Measurements from ENCODE around the gene DGKD.
A peak's percentile ranks its signal among the peaks of the same experiment; 100 is the strongest.

The DGKD gene

DNA sequence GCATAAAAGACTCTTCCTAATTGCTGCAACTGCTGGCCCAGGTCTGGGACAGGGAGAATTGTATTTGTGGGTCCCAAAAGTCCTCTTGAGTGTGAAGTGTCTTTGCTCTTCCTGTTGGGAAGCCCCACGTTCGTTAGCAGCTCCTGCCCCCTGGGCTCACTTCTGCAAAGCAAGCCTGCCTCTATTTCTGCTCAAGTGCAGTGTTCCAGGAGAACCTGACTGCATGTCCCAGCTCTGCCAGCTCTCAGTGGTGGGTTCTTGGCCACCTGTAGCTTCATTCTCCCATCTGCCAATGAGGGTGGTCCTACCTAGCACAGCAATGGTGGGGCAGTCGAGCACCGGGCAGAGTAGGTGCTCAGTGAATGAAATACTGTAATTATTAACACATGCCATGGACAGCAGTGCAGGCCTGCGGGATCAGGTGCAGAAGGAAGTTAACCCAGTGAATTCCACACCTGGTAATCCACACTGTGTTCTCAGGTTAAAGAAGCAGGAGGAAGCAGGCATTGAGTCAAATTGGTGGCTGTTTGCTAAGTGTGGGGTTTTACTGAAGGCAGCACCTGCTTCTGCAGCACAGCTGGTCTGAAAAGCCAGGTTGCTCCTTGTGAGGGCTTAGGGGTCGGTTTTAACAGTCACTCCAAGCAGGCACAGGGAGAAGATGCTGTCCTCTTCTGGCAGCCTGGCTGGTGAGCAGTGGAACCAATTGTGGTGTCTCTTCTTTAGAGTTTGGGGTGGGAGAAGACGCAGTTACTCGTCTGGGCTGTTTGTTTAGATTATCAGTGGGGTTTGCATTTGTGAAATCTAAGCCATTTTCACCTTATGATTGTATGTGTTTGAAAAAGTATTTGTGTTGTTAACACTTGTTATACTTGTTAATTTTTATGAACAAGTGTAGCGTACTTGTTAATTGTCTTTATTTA is 54.3 kb downstream of the DGKD start:
- Histone ChIP-seq H2AK5ac (ENCODE audit: low read length) (no peak overlapping the region), H3K23ac (ENCODE audit: low read length) (no peak overlapping the region), H3K27me3 (ENCODE audit: insufficient read depth, low read length, poor library complexity) (no peaks in the 10 kb centered on the region), H3K4me3 (ENCODE audit: low read length) (no peak overlapping the region), H3K9ac (ENCODE audit: low read length) (no peak overlapping the region), H3K18ac (ENCODE audit: low read length) (no peak overlapping the region), H3K27ac (ENCODE audit: low read depth, low read length) (peak overlapping the region; percentile 32), H2BK15ac (replicated peaks; ENCODE audit: low read depth) (no peak overlapping the region), H2BK120ac (ENCODE audit: low read depth, low read length) (no peak overlapping the region), H3K79me2 (ENCODE audit: control insufficient read depth, insufficient read depth, low read length) (no peaks in the 10 kb centered on the region), H3K79me1 (ENCODE audit: low read length) (peaks cover 2% of the 10 kb centered on the region), H2BK5ac (ENCODE audit: low read length) (no peak overlapping the region), H3K56ac (ENCODE audit: low read length) (no peak overlapping the region), H3K4ac (ENCODE audit: low read depth, low read length) (no peak overlapping the region), H4K5ac (ENCODE audit: low read length) (no peak overlapping the region), H3K4me1 (ENCODE audit: control insufficient read depth, low read depth, low read length) (peaks cover 5% of the 10 kb centered on the region), H3K4me2 (ENCODE audit: low read length) (no peak overlapping the region), H3K36me3 (ENCODE audit: control insufficient read depth, insufficient read depth, low read length) (no peaks in the 10 kb centered on the region), H4K8ac (ENCODE audit: low read depth, low read length) (no peak overlapping the region)
- 91% methylated on average over 1 of the region's 9 CpGs for WGBS (ENCODE audit: extremely low coverage, insufficient coverage, low lambda C conversion rate)
- peak; percentile 46 for DNase-seq

DNA sequence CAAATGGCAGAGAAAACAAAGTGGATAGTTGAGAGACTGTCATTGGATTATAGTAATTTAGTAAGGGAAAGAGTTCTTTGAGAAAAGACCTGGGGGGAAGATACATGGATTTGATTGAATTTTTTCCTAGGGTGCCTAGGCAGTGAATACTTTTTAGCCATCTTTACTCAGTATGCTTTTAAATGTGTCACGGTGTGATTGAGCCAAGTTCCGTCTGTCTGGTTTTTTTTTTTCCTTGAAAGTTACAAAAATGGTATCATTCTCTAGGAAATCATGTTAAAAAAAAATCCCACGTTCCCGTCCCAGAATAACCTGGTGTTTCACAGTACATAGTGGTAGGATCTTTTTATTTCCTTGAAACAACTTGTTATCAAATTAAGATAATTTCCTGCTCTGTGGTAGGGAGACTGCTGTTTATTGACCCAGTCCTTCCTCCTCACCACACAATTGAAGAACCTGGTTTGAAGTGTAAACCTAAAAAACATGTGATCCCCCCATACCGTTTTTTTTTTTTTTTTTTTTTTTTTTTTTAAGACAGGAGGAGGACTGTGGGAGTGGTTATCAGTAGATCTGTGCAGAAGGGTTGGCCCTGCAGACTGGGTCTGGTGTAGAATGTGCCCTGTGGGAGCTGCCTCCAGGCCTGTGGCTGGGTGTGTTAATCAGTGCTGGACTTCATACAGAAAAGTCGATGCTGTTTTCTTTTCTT is 55.1 kb downstream of the DGKD start:
- peaks cover 5% of the 10 kb centered on the region for H3K4me1 ChIP-seq (ENCODE audit: control insufficient read depth, low read depth, low read length)
- H3K4me3 ChIP-seq (ENCODE audit: low read length) = no peak overlapping the region
- H3K56ac ChIP-seq (ENCODE audit: low read length) = no peak overlapping the region
- no peaks in the 10 kb centered on the region for H3K27me3 ChIP-seq (ENCODE audit: insufficient read depth, low read length, poor library complexity)
- H2AK5ac ChIP-seq (ENCODE audit: low read length) = no peak overlapping the region
- no peak overlapping the region for H2BK120ac ChIP-seq (ENCODE audit: low read depth, low read length)
- no peak overlapping the region for H4K8ac ChIP-seq (ENCODE audit: low read depth, low read length)
- no CpG with 5 or more reads among the region's 6 CpGs for WGBS (ENCODE audit: extremely low coverage, insufficient coverage, low lambda C conversion rate)
- H2BK5ac ChIP-seq (ENCODE audit: low read length) = no peak overlapping the region
- no peak overlapping the region for H3K23ac ChIP-seq (ENCODE audit: low read length)
- H3K18ac ChIP-seq (ENCODE audit: low read length) = no peak overlapping the region
- H4K5ac ChIP-seq (ENCODE audit: low read length) = no peak overlapping the region
- peaks cover 2% of the 10 kb centered on the region for H3K79me1 ChIP-seq (ENCODE audit: low read length)
- peak overlapping the region; percentile 64 for H3K27ac ChIP-seq (ENCODE audit: low read depth, low read length)
- no peaks in the 10 kb centered on the region for H3K79me2 ChIP-seq (ENCODE audit: control insufficient read depth, insufficient read depth, low read length)
- no peak overlapping the region for H3K4ac ChIP-seq (ENCODE audit: low read depth, low read length)
- no peak overlapping the region for H3K4me2 ChIP-seq (ENCODE audit: low read length)
- no peaks in the 10 kb centered on the region for H3K36me3 ChIP-seq (ENCODE audit: control insufficient read depth, insufficient read depth, low read length)
- no peak overlapping the region for H3K9ac ChIP-seq (ENCODE audit: low read length)
- no peak overlapping the region for H2BK15ac ChIP-seq (replicated peaks; ENCODE audit: low read depth)
- peak; percentile 41 for DNase-seq

DNA sequence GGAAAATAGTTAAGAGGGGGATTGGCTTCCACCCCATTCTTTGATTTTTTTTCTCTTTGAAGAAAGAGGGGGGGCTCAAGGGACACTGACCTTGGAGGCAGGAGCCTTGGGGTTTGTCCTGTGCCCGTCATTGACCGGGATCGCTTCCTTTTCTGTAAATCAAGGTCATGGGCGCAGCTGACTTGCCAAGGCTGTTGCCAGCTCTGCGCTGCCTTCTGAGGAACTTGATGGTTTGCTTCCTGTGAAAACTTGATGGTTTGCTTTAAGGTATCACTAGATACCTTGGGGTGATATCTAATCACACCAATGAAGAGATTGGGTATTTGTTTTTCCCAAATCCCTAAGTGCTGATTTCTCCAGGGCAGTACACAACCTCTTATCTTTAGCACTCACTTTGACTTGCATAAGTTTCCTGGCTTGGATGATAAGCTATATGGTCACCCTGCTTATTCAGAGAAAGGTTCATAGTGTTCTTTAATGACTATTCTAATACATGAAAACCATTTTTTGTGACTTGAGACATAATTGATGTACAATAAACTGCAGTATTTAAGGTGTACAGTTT is 56.0 kb downstream of the DGKD start:
- no peak overlapping the region for H4K5ac ChIP-seq (ENCODE audit: low read length)
- no peak overlapping the region for H3K23ac ChIP-seq (ENCODE audit: low read length)

DNA sequence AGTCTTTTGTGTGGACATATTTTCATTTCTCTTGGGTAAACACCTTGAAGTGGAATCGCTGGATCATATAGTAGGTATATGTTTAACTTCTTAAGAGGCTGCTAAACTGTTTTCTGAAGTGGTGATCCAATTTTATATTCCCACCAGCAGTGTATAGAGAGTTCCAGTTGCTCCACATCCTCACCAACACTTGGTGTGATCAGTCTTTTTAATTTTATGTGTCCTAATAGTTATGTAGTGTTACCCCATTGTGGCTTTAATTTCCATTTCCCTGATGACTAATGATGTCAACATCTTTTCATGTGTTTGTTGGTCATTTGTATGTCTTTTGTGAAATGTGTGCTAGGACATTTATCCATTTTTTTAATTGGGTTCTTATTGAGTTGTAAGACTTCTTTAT is 56.9 kb downstream of the DGKD start:
- Histone ChIP-seq H2AK5ac (ENCODE audit: low read length) (no peak overlapping the region), H3K4me1 (ENCODE audit: control insufficient read depth, low read depth, low read length) (peaks cover 5% of the 10 kb centered on the region), H3K4ac (ENCODE audit: low read depth, low read length) (no peak overlapping the region), H3K79me1 (ENCODE audit: low read length) (no peaks in the 10 kb centered on the region), H3K4me3 (ENCODE audit: low read length) (no peak overlapping the region), H3K79me2 (ENCODE audit: control insufficient read depth, insufficient read depth, low read length) (no peaks in the 10 kb centered on the region), H2BK15ac (replicated peaks; ENCODE audit: low read depth) (no peak overlapping the region), H2BK120ac (ENCODE audit: low read depth, low read length) (no peak overlapping the region), H3K4me2 (ENCODE audit: low read length) (no peak overlapping the region), H3K27ac (ENCODE audit: low read depth, low read length) (no peak overlapping the region), H3K18ac (ENCODE audit: low read length) (no peak overlapping the region), H3K36me3 (ENCODE audit: control insufficient read depth, insufficient read depth, low read length) (no peaks in the 10 kb centered on the region), H3K56ac (ENCODE audit: low read length) (no peak overlapping the region), H3K27me3 (ENCODE audit: insufficient read depth, low read length, poor library complexity) (no peaks in the 10 kb centered on the region), H2BK5ac (ENCODE audit: low read length) (no peak overlapping the region), H3K9ac (ENCODE audit: low read length) (no peak overlapping the region), H3K23ac (ENCODE audit: low read length) (no peak overlapping the region), H4K5ac (ENCODE audit: low read length) (no peak overlapping the region), H4K8ac (ENCODE audit: low read depth, low read length) (no peak overlapping the region)
- DNase-seq = no peak
- no CpG with 5 or more reads among the region's 1 CpG for WGBS (ENCODE audit: extremely low coverage, insufficient coverage, low lambda C conversion rate)

More for the DNA sequence above, 56.0 kb downstream of the DGKD start:
- no peaks in the 10 kb centered on the region for H3K79me2 ChIP-seq (ENCODE audit: control insufficient read depth, insufficient read depth, low read length)
- H3K4me3 ChIP-seq (ENCODE audit: low read length) = no peak overlapping the region
- no peaks in the 10 kb centered on the region for H3K36me3 ChIP-seq (ENCODE audit: control insufficient read depth, insufficient read depth, low read length)
- no peak overlapping the region for H3K56ac ChIP-seq (ENCODE audit: low read length)
- H4K8ac ChIP-seq (ENCODE audit: low read depth, low read length) = no peak overlapping the region
- H3K4me1 ChIP-seq (ENCODE audit: control insufficient read depth, low read depth, low read length) = peaks cover 5% of the 10 kb centered on the region
- no peaks in the 10 kb centered on the region for H3K79me1 ChIP-seq (ENCODE audit: low read length)
- no peaks in the 10 kb centered on the region for H3K27me3 ChIP-seq (ENCODE audit: insufficient read depth, low read length, poor library complexity)
- H2AK5ac ChIP-seq (ENCODE audit: low read length) = no peak overlapping the region
- peak overlapping the region; percentile 64 for H3K27ac ChIP-seq (ENCODE audit: low read depth, low read length)
- no peak overlapping the region for H3K4me2 ChIP-seq (ENCODE audit: low read length)
- no peak overlapping the region for H2BK120ac ChIP-seq (ENCODE audit: low read depth, low read length)
- no CpG with 5 or more reads among the region's 5 CpGs for WGBS (ENCODE audit: extremely low coverage, insufficient coverage, low lambda C conversion rate)
- H3K4ac ChIP-seq (ENCODE audit: low read depth, low read length) = no peak overlapping the region
- DNase-seq = peak; percentile 84
- no peak overlapping the region for H3K18ac ChIP-seq (ENCODE audit: low read length)
- H2BK5ac ChIP-seq (ENCODE audit: low read length) = no peak overlapping the region
- H3K9ac ChIP-seq (ENCODE audit: low read length) = no peak overlapping the region
- no peak overlapping the region for H2BK15ac ChIP-seq (replicated peaks; ENCODE audit: low read depth)

DNA sequence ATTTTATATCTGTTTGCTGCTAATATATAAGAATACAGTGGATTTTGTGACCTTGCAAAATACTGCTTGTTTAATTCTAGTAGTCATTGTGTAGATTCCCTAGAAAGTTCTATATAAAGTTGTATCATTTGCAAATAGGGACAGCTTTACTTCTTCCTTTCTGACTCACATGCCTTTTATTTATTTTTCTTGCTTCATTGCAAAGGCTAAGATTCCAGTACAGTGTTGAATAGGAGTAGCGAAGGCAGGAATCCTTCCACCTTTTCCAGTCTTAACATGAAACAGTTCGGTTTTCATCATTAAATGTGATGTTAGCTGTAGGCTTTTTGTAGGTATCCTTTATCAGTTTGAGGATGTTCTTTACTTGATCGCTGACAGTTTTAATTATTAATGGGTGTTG is 58.1 kb downstream of the DGKD start:
- Histone ChIP-seq H4K5ac (ENCODE audit: low read length) (no peak overlapping the region), H3K27ac (ENCODE audit: low read depth, low read length) (no peak overlapping the region), H3K18ac (ENCODE audit: low read length) (no peak overlapping the region), H2BK5ac (ENCODE audit: low read length) (no peak overlapping the region), H4K8ac (ENCODE audit: low read depth, low read length) (no peak overlapping the region), H3K79me2 (ENCODE audit: control insufficient read depth, insufficient read depth, low read length) (no peaks in the 10 kb centered on the region), H3K56ac (ENCODE audit: low read length) (no peak overlapping the region), H2BK120ac (ENCODE audit: low read depth, low read length) (no peak overlapping the region), H3K4me1 (ENCODE audit: control insufficient read depth, low read depth, low read length) (peaks cover 5% of the 10 kb centered on the region), H3K27me3 (ENCODE audit: insufficient read depth, low read length, poor library complexity) (no peaks in the 10 kb centered on the region), H3K4me2 (ENCODE audit: low read length) (no peak overlapping the region), H3K79me1 (ENCODE audit: low read length) (no peaks in the 10 kb centered on the region), H3K23ac (ENCODE audit: low read length) (no peak overlapping the region), H2BK15ac (replicated peaks; ENCODE audit: low read depth) (no peak overlapping the region), H2AK5ac (ENCODE audit: low read length) (no peak overlapping the region), H3K36me3 (ENCODE audit: control insufficient read depth, insufficient read depth, low read length) (no peaks in the 10 kb centered on the region), H3K9ac (ENCODE audit: low read length) (no peak overlapping the region), H3K4ac (ENCODE audit: low read depth, low read length) (no peak overlapping the region), H3K4me3 (ENCODE audit: low read length) (no peak overlapping the region)
- no CpG with 5 or more reads among the region's 3 CpGs for WGBS (ENCODE audit: extremely low coverage, insufficient coverage, low lambda C conversion rate)
- no peak for DNase-seq

Measured in mesendoderm (in vitro differentiated cells).